PC-3 (cell line): ENCODE results near the gene TFEB. TPM values are rescaled to one million over a fixed set of nuclear protein-coding genes. Genes with fewer than 3 reads are reported as not detected.
A peak's percentile ranks its signal among the peaks of the same experiment; 100 is the strongest.

Source experiments
- ATAC-seq: fragments of 200-7000 bp; cut with Tn5 transposase; 2 replicates; pipeline ENCODE4 v1.9.1; 2020; ENCODE audit warnings: mild to moderate bottlenecking, moderate library complexity
- BruUV-seq: library from RNA; stranded (reverse); fragments of 400-500 nt; replicated peaks from 2 replicates; lab custom pipeline; 2021; lab: Mats Ljungman, UMichigan
- CTCF ChIA-PET: fragments of 300-600 bp; sonication (Branson Sonifier 250); formaldehyde crosslinking; loops from one replicate; lab custom pipeline; 2022; ENCODE audit warnings: antibody characterized with exemption; lab: Charles Lee
- POLR2A ChIA-PET: fragments of 300-600 bp; sonication (Branson Sonifier 250); formaldehyde crosslinking; loops from one replicate; lab custom pipeline; 2022; ENCODE audit warnings: antibody characterized with exemption; ENCODE audit not compliant: unreplicated experiment; lab: Charles Lee
- DNase-seq: peaks from one replicate; pipeline ENCODE4 v3.0.0-alpha.2; 2015
- H2AFZ ChIP-seq: fragments of 300-600 bp; sonication (generic); 2 replicates; pipeline ENCODE4 v1.6.0; 2016; ENCODE audit warnings: antibody characterized with exemption, low read length
- H3F3A ChIP-seq: fragments of 300-600 bp; sonication (generic); one replicate; pipeline ENCODE4 v1.6.0; 2017; ENCODE audit warnings: antibody characterized with exemption, low read length, control low read depth, mild to moderate bottlenecking; ENCODE audit not compliant: unreplicated experiment
- H3K27ac ChIP-seq: fragments of 300-600 bp; sonication (generic); 2 replicates; pipeline ENCODE4 v1.5.1; 2016; ENCODE audit warnings: mild to moderate bottlenecking, low read length
- H3K27me3 ChIP-seq: fragments of 300-600 bp; sonication (generic); 2 replicates; pipeline ENCODE4 v1.6.1; 2016; ENCODE audit warnings: low read length, mixed read lengths
- H3K36me3 ChIP-seq: fragments of 300-600 bp; sonication (generic); 2 replicates; pipeline ENCODE4 v1.6.1; 2016; ENCODE audit warnings: low read depth, mixed run types, low read length, mixed read lengths
- H3K4me1 ChIP-seq: fragments of 300-600 bp; sonication (generic); 2 replicates; pipeline ENCODE4 v1.5.1; 2016; ENCODE audit warnings: low read length; ENCODE audit not compliant: insufficient read depth
- H3K4me2 ChIP-seq: fragments of 300-600 bp; sonication (generic); 2 replicates; pipeline ENCODE4 v1.6.0; 2016; ENCODE audit warnings: low read length
- H3K4me3 ChIP-seq: fragments of 300-600 bp; sonication (generic); 2 replicates; pipeline ENCODE4 v1.5.1; 2016; ENCODE audit warnings: mild to moderate bottlenecking, low read length, mixed read lengths
- H3K79me2 ChIP-seq: fragments of 300-600 bp; sonication (generic); 2 replicates; pipeline ENCODE4 v1.6.1; 2017; ENCODE audit warnings: low read length, mixed read lengths
- H3K9ac ChIP-seq: fragments of 300-600 bp; sonication (generic); 2 replicates; pipeline ENCODE4 v1.6.0; 2016; ENCODE audit warnings: mild to moderate bottlenecking, low read length
- H3K9me2 ChIP-seq: fragments of 300-600 bp; sonication (generic); replicated peaks from 2 replicates; pipeline ENCODE4 v1.6.1; 2016; ENCODE audit warnings: mixed run types, low read length, mixed read lengths
- H3K9me3 ChIP-seq: fragments of 300-600 bp; sonication (generic); 2 replicates; pipeline ENCODE4 v1.6.1; 2016; ENCODE audit warnings: low read length, mixed read lengths
- H4K20me1 ChIP-seq: fragments of 300-600 bp; sonication (generic); 2 replicates; pipeline ENCODE4 v1.6.1; 2016; ENCODE audit warnings: low read length, mixed read lengths
- EZH2 ChIP-seq: fragments of 300-600 bp; sonication (generic); IDR thresholded peaks from one replicate; pipeline ENCODE4 v1.6.1; 2017; ENCODE audit warnings: antibody characterized with exemption, mild to moderate bottlenecking, low read length; ENCODE audit not compliant: unreplicated experiment
- EZH2phosphoT487 ChIP-seq: fragments of 300-600 bp; sonication (generic); IDR thresholded peaks from 2 replicates; pipeline ENCODE4 v1.6.1; 2018; ENCODE audit warnings: mild to moderate bottlenecking, antibody characterized with exemption, low read length, borderline replicate concordance
- intact Hi-C: fragments of 100-400 bp; cut with micrococcal nuclease; formaldehyde crosslinking; loops from 2 replicates; pipeline ENCODE4 v1.9.0; 2023
- total RNA-seq: library from RNA; depleted of rRNA; stranded (reverse); fragments of >200 nt; gene quantifications from 2 replicates; pipeline ENCODE4 v1.2.3, GENCODE V29; 2014
- TF ChIP-seq, protein P1 (sequence below): fragments of 300-600 bp; sonication (generic); conservative IDR thresholded peaks from 2 replicates; pipeline ENCODE4 v1.5.1; 2017; ENCODE audit warnings: antibody characterized with exemption, low read depth, mild to moderate bottlenecking, low read length

Gene TFEB
- total RNA-seq, 1 experiment from 2014 or later = 4.2 TPM

DNA sequence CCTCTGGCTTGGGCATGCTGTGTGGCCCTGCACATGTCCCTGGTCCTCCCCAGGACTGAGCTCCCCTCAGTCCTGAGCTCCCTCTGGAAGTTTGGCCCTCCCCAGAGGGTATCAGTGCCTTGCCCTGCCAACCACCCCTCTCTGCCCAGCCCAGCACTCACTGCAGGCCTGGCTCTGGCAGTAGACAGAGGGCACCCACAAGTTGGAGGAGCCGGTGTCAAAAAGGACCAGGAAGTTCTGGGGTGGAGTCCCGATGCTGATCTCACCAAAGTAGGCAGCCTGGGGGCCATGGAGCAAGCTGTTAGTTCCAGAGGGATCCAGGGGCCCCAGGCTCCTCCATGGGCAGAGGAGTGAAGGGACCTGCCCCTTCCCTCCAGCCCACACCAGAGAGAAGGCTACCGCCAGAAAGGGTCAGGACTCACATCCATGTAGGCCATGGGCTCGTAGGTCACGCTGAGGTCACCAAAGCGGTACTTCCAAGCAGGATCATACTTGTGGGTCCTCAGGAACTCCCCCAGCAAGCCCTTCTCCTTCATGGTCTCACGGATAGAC is 8.9 kb upstream of the TFEB start:
- intact Hi-C loops = no loop called here
- TF ChIP-seq, protein P1, sequence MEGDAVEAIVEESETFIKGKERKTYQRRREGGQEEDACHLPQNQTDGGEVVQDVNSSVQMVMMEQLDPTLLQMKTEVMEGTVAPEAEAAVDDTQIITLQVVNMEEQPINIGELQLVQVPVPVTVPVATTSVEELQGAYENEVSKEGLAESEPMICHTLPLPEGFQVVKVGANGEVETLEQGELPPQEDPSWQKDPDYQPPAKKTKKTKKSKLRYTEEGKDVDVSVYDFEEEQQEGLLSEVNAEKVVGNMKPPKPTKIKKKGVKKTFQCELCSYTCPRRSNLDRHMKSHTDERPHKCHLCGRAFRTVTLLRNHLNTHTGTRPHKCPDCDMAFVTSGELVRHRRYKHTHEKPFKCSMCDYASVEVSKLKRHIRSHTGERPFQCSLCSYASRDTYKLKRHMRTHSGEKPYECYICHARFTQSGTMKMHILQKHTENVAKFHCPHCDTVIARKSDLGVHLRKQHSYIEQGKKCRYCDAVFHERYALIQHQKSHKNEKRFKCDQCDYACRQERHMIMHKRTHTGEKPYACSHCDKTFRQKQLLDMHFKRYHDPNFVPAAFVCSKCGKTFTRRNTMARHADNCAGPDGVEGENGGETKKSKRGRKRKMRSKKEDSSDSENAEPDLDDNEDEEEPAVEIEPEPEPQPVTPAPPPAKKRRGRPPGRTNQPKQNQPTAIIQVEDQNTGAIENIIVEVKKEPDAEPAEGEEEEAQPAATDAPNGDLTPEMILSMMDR = no peak
- TF ChIP-seq EZH2 (no peak), EZH2phosphoT487 (no peak)
- no TSS peak for BruUV-seq
- no peaks in the 10 kb centered on the region for H3K36me3 ChIP-seq
- no peak overlapping the region for H3K4me2 ChIP-seq
- no peak overlapping the region for H3K4me3 ChIP-seq
- H3K9ac ChIP-seq = no peak overlapping the region
- H3K27me3 ChIP-seq = no peaks in the 10 kb centered on the region
- no peaks in the 10 kb centered on the region for H3K79me2 ChIP-seq
- CTCF ChIA-PET = no interaction called here
- peaks cover 23% of the 10 kb centered on the region for H3K4me1 ChIP-seq
- no peak for DNase-seq
- H3K27ac ChIP-seq = no peak overlapping the region
- no peak overlapping the region for H2AFZ ChIP-seq
- H3F3A ChIP-seq = no peaks in the 10 kb centered on the region
- no peaks in the 10 kb centered on the region for H4K20me1 ChIP-seq
- no peaks in the 10 kb centered on the region for H3K9me3 ChIP-seq
- ATAC-seq = no peak
- H3K9me2 ChIP-seq = no peaks in the 10 kb centered on the region
- POLR2A ChIA-PET = no interaction called here

DNA sequence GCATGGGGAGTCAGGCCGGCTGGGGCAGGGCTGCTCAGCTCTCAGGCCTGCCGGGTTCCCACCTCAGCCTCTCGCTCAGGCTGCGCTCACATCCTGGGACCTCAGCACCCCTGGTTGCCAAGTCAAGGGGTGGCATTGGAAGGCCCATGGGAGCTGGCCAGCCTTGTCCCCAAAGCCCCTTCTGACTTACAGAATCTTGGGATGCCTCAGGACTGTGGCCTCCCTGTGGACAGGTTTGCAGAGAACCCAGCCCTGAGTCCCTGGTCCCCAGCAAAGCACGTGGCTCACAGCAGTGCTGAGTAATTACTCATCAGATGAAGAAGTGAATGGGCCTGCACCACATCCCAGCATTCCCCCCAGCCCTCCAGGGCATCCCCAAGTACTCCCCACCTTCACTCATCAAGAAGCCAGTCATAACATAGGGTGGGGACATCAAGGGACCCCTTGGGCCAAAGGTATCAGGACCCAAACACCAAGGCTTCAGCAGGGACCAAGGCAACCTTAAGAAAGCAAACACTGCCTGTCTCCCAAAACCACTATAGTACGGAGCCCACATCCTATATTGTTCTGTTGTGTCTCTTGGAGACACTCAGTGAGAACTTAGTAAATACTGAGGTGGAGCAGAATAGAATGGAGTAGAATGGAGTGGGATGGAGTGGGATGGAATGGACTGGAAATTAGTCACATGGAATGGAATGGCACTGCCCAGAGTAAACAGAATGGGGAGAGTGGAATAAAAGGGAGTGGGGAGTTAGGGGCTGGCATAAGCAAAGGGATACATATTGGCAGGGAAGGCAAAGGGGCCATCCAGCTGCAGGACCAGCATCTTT is 8.2 kb upstream of the TFEB start:
- DNase-seq (no peak), ATAC-seq (0 out of 2 replicates have a peak, but pooled peaks have one; percentile 12)
- CTCF ChIA-PET = interaction anchor here (0.5 kb wide), 1 partner anchor 158 kb away, joined by 5 read pairs; no protein-coding TSS in a partner anchor
- Histone ChIP-seq H3K27ac (no peak overlapping the region), H3K4me1 (peaks cover 23% of the 10 kb centered on the region), H3K4me3 (no peak overlapping the region), H3K9ac (no peak overlapping the region), H3K9me3 (no peaks in the 10 kb centered on the region), H3K27me3 (no peaks in the 10 kb centered on the region), H3K9me2 (no peaks in the 10 kb centered on the region), H3K79me2 (no peaks in the 10 kb centered on the region), H2AFZ (no peak overlapping the region), H3K36me3 (no peaks in the 10 kb centered on the region), H4K20me1 (no peaks in the 10 kb centered on the region), H3F3A (no peaks in the 10 kb centered on the region), H3K4me2 (no peak overlapping the region)
- TF ChIP-seq EZH2 = no peak
- no peak for TF ChIP-seq EZH2phosphoT487
- TF ChIP-seq, protein P1 = no peak
- no TSS peak for BruUV-seq
- intact Hi-C loops = no loop called here
- POLR2A ChIA-PET = no interaction called here
